SK-N-MC (cell line): ENCODE measurements around the gene LRFN2.

Experiments used
- DNase-seq: peaks from one replicate; pipeline ENCODE4 v3.0.0-alpha.2; 2011; ENCODE audit warnings: low read depth, low spot score
- H3K27ac ChIP-seq: fragments of 200-600 bp; sonication (generic); 2 replicates; pipeline ENCODE4 v1.5.1; 2016; ENCODE audit warnings: mixed run types
- H3K36me3 ChIP-seq: fragments of 200-600 bp; sonication (generic); 2 replicates; pipeline ENCODE4 v1.6.1; 2017; ENCODE audit warnings: antibody characterized with exemption, low read length, mixed read lengths; ENCODE audit not compliant: insufficient read depth
- H3K4me3 ChIP-seq: fragments of 200-600 bp; sonication (generic); 2 replicates; pipeline ENCODE4 v1.5.1; 2016
- H3K9ac ChIP-seq: fragments of 200-600 bp; sonication (generic); 2 replicates; pipeline ENCODE4 v1.8.0; 2017; ENCODE audit warnings: mixed run types, mixed read lengths; ENCODE audit not compliant: insufficient read length
- H3K9me3 ChIP-seq: fragments of 200-600 bp; sonication (generic); 2 replicates; pipeline ENCODE4 v1.6.1; 2017; ENCODE audit warnings: low read depth, mild to moderate bottlenecking, antibody characterized with exemption, low read length, moderate library complexity, mixed read lengths
- EZH2 ChIP-seq: fragments of 200-600 bp; sonication (generic); IDR thresholded peaks from one replicate; pipeline ENCODE4 v1.6.1; 2017; ENCODE audit warnings: antibody characterized with exemption
- FOXP2 ChIP-seq: optimal IDR thresholded peaks from 2 replicates; pipeline ENCODE3; 2011; ENCODE audit warnings: mild to moderate bottlenecking, moderate library complexity; ENCODE audit not compliant: insufficient read depth; ENCODE audit errors: extremely low read length, control extremely low read depth
- POLR2AphosphoS5 ChIP-seq: IDR thresholded peaks from 2 replicates; pipeline ENCODE4 v1.6.1; 2012; ENCODE audit warnings: mild to moderate bottlenecking, low read depth, low read length, borderline replicate concordance

LRFN2 gene

DNA sequence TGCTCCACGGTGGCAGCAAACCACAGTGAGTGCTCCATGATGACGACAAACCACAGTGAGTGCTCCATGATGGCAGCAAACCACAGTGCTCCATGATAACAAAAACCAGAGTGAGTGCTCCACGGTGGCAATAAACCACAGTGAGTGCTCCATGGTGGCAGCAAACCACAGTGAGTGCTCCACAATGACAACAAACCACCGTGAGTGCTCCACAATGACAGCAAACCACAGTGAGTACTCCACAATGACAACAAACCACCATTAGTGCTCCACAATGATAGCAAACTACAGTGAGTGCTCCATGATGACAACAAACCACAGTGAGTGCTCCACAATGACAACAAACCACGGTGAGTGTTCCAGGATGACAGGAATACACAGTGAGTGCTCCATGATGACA is 36.0 kb upstream of the LRFN2 start:
- no peak overlapping the region for H3K4me3 ChIP-seq
- TF ChIP-seq FOXP2 (no peak), POLR2AphosphoS5 (no peak), EZH2 (no peak)
- H3K9ac ChIP-seq: no peak overlapping the region
- no peak overlapping the region for H3K27ac ChIP-seq
- no peak for DNase-seq
- no peaks in the 10 kb centered on the region for H3K36me3 ChIP-seq
- H3K9me3 ChIP-seq: no peaks in the 10 kb centered on the region

DNA sequence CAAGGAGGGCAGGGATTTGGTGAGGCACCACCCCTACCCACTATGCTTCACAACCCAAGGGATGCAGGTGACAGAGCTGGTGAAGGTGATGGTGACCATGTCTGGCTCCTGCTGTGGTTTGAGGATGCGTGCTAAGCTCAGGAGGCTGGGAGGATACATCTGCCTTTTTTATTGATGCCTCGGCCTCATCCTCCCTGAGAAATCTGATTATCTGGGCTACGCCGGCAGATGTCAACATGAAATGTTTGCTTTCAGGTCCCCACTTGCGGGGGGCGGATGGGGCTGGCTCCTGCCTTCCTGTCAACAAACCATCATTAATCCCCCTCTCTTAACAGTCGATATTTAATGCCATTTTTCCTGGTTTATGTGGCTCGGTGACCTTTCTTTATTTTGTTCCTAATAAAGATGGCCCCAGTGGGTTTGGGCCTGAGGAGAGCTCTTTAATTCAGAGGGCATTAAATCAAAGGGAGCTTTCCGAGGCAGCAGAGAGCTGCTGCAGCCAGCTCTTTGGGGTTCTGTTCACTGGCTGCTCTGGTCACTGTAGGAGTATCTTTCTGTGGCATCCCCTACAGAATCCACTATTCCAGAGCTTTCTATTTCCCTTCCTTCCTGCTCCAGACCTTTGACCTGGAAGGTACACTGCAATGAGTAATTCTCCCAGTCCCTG is 33.5 kb upstream of the LRFN2 start:
- TF ChIP-seq POLR2AphosphoS5 (no peak), EZH2 (no peak), FOXP2 (no peak)
- Histone ChIP-seq H3K4me3 (no peak overlapping the region), H3K27ac (no peak overlapping the region), H3K9ac (no peak overlapping the region), H3K9me3 (no peaks in the 10 kb centered on the region), H3K36me3 (no peaks in the 10 kb centered on the region)
- DNase-seq: no peak

GRCh38 chr6:40614671-40615070 is 27.5 kb upstream of the LRFN2 start:
- Histone ChIP-seq H3K27ac (no peak overlapping the region), H3K9me3 (no peaks in the 10 kb centered on the region), H3K9ac (no peak overlapping the region), H3K36me3 (no peaks in the 10 kb centered on the region), H3K4me3 (no peak overlapping the region)
- TF ChIP-seq POLR2AphosphoS5 (no peak), FOXP2 (no peak), EZH2 (no peak)
- DNase-seq: no peak

GRCh38 chr6:40611912-40612311 is 24.7 kb upstream of the LRFN2 start:
- no peak overlapping the region for H3K9ac ChIP-seq
- no peak for DNase-seq
- no peak overlapping the region for H3K4me3 ChIP-seq
- TF ChIP-seq FOXP2 (no peak), EZH2 (no peak), POLR2AphosphoS5 (no peak)
- H3K9me3 ChIP-seq: no peaks in the 10 kb centered on the region
- no peaks in the 10 kb centered on the region for H3K36me3 ChIP-seq
- no peak overlapping the region for H3K27ac ChIP-seq

DNA sequence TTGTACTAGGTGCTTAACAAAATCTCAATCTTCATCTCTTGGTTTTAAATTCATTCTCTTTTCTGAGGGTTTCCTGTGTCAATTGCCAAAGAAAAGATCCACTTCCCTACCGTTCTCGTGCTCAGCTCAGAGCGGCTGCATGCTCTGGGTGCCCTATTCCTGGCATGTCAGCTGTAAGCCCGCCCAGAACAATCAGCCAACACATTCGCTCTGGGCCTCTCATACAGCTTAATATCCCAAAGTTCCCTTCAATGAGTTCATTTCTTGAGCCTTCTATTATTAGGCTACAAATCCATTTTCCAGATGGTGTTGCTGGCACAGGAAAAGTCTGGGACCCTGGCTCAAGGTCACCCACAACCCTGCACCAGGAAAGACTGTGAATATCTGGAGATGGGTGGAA is 24.3 kb upstream of the LRFN2 start:
- H3K4me3 ChIP-seq: no peak overlapping the region
- H3K36me3 ChIP-seq: no peaks in the 10 kb centered on the region
- H3K27ac ChIP-seq: no peak overlapping the region
- DNase-seq: no peak
- no peak overlapping the region for H3K9ac ChIP-seq
- no peaks in the 10 kb centered on the region for H3K9me3 ChIP-seq
- TF ChIP-seq EZH2: no peak
- TF ChIP-seq POLR2AphosphoS5: no peak

DNA sequence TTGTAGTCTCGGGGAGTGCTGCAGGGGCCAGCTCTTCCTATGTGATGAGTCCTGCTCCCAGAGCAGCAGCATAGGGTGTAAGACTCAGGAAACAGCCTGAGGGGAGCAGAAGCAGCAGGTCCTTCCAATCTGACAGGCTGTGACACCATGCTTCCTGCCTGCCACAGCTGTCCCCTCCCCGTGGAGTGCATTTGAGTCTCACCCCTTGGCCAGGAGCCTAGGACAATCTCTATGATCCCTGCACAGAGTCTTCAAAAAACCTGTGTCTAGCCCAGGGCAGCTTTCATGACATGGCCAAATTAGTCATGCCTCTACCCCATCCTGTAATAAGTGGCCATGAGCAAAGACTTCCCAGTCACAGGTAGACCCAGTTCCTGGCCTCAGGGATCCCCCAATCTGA is 23.1 kb upstream of the LRFN2 start:
- Histone ChIP-seq H3K9me3 (no peaks in the 10 kb centered on the region), H3K9ac (no peak overlapping the region), H3K36me3 (no peaks in the 10 kb centered on the region), H3K4me3 (no peak overlapping the region), H3K27ac (no peak overlapping the region)
- TF ChIP-seq EZH2 (no peak), FOXP2 (no peak), POLR2AphosphoS5 (no peak)
- DNase-seq: no peak

DNA sequence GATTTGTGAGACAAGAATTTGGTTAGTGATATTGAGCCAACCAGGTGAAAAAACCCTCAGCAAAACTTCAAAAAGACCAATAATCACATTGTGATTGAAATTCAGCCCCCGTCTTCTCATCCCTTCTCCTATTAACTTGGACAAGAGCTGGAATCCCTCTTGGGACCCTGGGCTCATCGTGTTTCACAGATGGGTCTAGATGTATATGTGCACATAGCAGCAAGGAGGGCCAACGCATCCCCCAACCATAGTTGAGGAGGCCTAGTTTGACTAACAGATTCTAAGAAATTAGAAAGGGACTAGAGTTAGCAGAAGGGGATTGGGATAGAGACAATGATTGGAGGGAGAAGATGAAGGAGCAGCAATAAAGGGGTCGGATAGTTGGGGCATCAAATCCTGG is 19.8 kb upstream of the LRFN2 start:
- no peaks in the 10 kb centered on the region for H3K36me3 ChIP-seq
- DNase-seq: no peak
- H3K9me3 ChIP-seq: no peaks in the 10 kb centered on the region
- no peak overlapping the region for H3K27ac ChIP-seq
- TF ChIP-seq POLR2AphosphoS5 (no peak), FOXP2 (no peak), EZH2 (no peak)
- H3K9ac ChIP-seq: no peak overlapping the region
- no peak overlapping the region for H3K4me3 ChIP-seq

- H3K9ac ChIP-seq: no peak overlapping the region
- TF ChIP-seq POLR2AphosphoS5 (no peak), EZH2 (no peak), FOXP2 (no peak)
- no peak overlapping the region for H3K4me3 ChIP-seq
- H3K27ac ChIP-seq: no peak overlapping the region
- no peaks in the 10 kb centered on the region for H3K9me3 ChIP-seq
- no peaks in the 10 kb centered on the region for H3K36me3 ChIP-seq
- no peak for DNase-seq
Observed at GRCh38 chr6:40606526-40606925, 19.4 kb upstream of the LRFN2 start.

DNA sequence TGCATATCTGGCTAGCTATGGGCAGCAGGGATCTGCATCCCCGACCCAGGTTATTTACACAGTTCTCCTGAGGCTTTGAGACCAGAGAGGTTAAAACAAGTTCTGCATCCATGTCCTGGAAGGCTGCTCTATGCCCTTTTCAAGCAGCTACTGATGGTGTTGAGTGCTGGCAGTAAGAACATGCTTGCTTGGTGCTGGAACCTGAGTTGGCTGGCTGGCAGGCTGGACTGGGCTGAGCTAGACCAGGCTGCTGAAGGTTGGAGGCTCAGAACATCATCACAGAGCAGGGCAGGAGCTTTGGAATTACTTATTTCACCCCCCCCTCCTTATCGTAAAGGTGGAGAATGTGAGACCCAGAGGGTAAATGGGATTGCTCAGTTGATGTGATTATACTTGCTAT is 16.9 kb upstream of the LRFN2 start:
- no peak for DNase-seq
- Histone ChIP-seq H3K4me3 (no peak overlapping the region), H3K9ac (no peak overlapping the region), H3K36me3 (no peaks in the 10 kb centered on the region), H3K9me3 (no peaks in the 10 kb centered on the region), H3K27ac (no peak overlapping the region)
- no peak for TF ChIP-seq FOXP2
- TF ChIP-seq EZH2: no peak
- TF ChIP-seq POLR2AphosphoS5: no peak

- no peak overlapping the region for H3K9ac ChIP-seq
- TF ChIP-seq POLR2AphosphoS5 (no peak), FOXP2 (no peak), EZH2 (no peak)
Observed at GRCh38 chr6:40599555-40599954, 12.4 kb upstream of the LRFN2 start.

More at GRCh38 chr6:40599555-40599954, 12.4 kb upstream of the LRFN2 start:
- H3K27ac ChIP-seq: no peak overlapping the region
- H3K36me3 ChIP-seq: no peaks in the 10 kb centered on the region
- H3K9me3 ChIP-seq: no peaks in the 10 kb centered on the region
- DNase-seq: no peak
- no peak overlapping the region for H3K4me3 ChIP-seq
